HepG2 (cell line): ENCODE measurements around the gene ARID1A. TPM values are rescaled to one million over a fixed set of nuclear protein-coding genes. Genes with fewer than 3 reads are reported as not detected.

ENCODE experiments used
- ATAC-seq: fragments of 200-7000 bp; cut with Tn5 transposase; 3 replicates; pipeline ENCODE4 v1.9.1; 2020; ENCODE audit warnings: mild to moderate bottlenecking, moderate library complexity
- BruUV-seq: library from RNA; stranded (reverse); fragments of 400-500 nt; replicated peaks from 2 replicates; lab custom pipeline; 2021; lab: Mats Ljungman, UMichigan
- CTCF ChIA-PET: fragments of 300-600 bp; formaldehyde crosslinking; extraction: SDS; loops from one replicate; lab custom pipeline; 2021; ENCODE audit warnings: low total read pairs, inconsistent platforms, low intra/inter-chr PET ratio; lab: Yijun Ruan, JAX
- POLR2A ChIA-PET: fragments of 350-600 bp; sonication (Branson Sonifier 250); formaldehyde crosslinking; loops from one replicate; lab custom pipeline; 2020; ENCODE audit warnings: antibody characterized with exemption, inconsistent platforms; lab: Yijun Ruan, JAX
- DNase-seq: peaks from one replicate; pipeline ENCODE4 v3.0.0-alpha.2; 2015; ENCODE audit warnings: low spot score
- FAIRE-seq: peaks from 3 replicates; lab custom pipeline; 2011; peaks lifted over from hg19 to GRCh38; lab: Jason Lieb, UNC
- H2AFZ ChIP-seq: one replicate; pipeline ENCODE4 v1.6.1; 2011; ENCODE audit warnings: low read length, inconsistent platforms
- H3K27ac ChIP-seq: fragments of 300-600 bp; 3 replicates; pipeline ENCODE4 v1.8.0; 2011; ENCODE audit warnings: mixed run types, mild to moderate bottlenecking, mixed read lengths, low read length, inconsistent platforms; ENCODE audit not compliant: insufficient read depth; ENCODE audit errors: extremely low read length
- H3K27me3 ChIP-seq, 2 experiments: fragments of 200-600 bp in 1 of 2; 2 replicates in 1 of 2; 3 replicates in 1 of 2; pipeline versions ENCODE4 v1.6.0 to v1.8.0; 2011; ENCODE audit warnings: low read length in 2 of 2, mild to moderate bottlenecking in 2 of 2, moderate library complexity in 2 of 2, inconsistent platforms in 1 of 2; ENCODE audit not compliant: insufficient read depth in 2 of 2, control insufficient read depth in 1 of 2
- H3K36me3 ChIP-seq, 2 experiments: fragments of 200-600 bp in 1 of 2; replicated peaks in 1 of 2; 2 replicates in 1 of 2; 3 replicates in 1 of 2; pipeline versions ENCODE4 v1.5.1 to v1.8.0; 2011; ENCODE audit warnings: low read length in 2 of 2, inconsistent platforms in 1 of 2; ENCODE audit not compliant: insufficient read depth in 2 of 2, control insufficient read depth in 1 of 2
- H3K4me1 ChIP-seq: 2 replicates; pipeline ENCODE4 v1.5.1; 2012; ENCODE audit warnings: low read length, inconsistent platforms; ENCODE audit not compliant: insufficient read depth
- H3K4me2 ChIP-seq: 2 replicates; pipeline ENCODE4 v1.6.0; 2011; ENCODE audit warnings: low read depth, low read length, inconsistent platforms
- H3K4me3 ChIP-seq, 3 experiments: fragments of 200-600 bp in 1 of 3; sonication (generic), shearing (Covaris generic) in 1 of 3; replicated peaks in 1 of 3; 2 replicates each; pipeline ENCODE4 v1.5.1; 2011 to 2016; ENCODE audit warnings: low read length in 3 of 3, inconsistent platforms in 2 of 3, low read depth in 2 of 3, mild to moderate bottlenecking in 2 of 3, control low read depth in 1 of 3, mixed read lengths in 1 of 3; ENCODE audit not compliant: insufficient read depth in 1 of 3
- H3K79me2 ChIP-seq: one replicate; pipeline ENCODE4 v1.6.1; 2011; ENCODE audit warnings: low read length, inconsistent platforms; ENCODE audit not compliant: insufficient read depth
- H3K9ac ChIP-seq: 2 replicates; pipeline ENCODE4 v1.6.0; 2011; ENCODE audit warnings: mild to moderate bottlenecking, low read depth, low read length, inconsistent platforms; ENCODE audit not compliant: insufficient read depth
- H3K9me3 ChIP-seq: 2 replicates; pipeline ENCODE4 v1.5.1; 2012; ENCODE audit warnings: mild to moderate bottlenecking, low read length
- H4K20me1 ChIP-seq: 2 replicates; pipeline ENCODE4 v1.6.0; 2011; ENCODE audit warnings: inconsistent platforms, mild to moderate bottlenecking, low read length, moderate library complexity; ENCODE audit not compliant: insufficient read depth
- FOXP1 ChIP-seq, 2 experiments: fragments of 450-650 bp in 1 of 2; IDR thresholded peaks; 2 replicates each; pipeline ENCODE4 v1.6.1; 2017 to 2018; ENCODE audit warnings: antibody characterized with exemption in 1 of 2
- HNRNPH1 ChIP-seq: fragments of 200-400 bp; formaldehyde crosslinking; optimal IDR thresholded peaks from 2 replicates; pipeline ENCODE3; 2017; ENCODE audit warnings: mild to moderate bottlenecking, low read depth, low read length
- NPAS2 ChIP-seq: sonication (generic); formaldehyde crosslinking; IDR thresholded peaks from 2 replicates; pipeline ENCODE4 v1.8.0; 2022; ENCODE audit warnings: mild to moderate bottlenecking, missing genetic modification reagents, borderline replicate concordance
- RFXAP ChIP-seq: sonication (generic); formaldehyde crosslinking; IDR thresholded peaks from 2 replicates; pipeline ENCODE4 v1.4.0; 2020; ENCODE audit warnings: missing genetic modification reagents, borderline replicate concordance
- SUZ12 ChIP-seq: fragments of 150-350 bp; IDR thresholded peaks from 2 replicates; pipeline ENCODE4 v1.6.1; 2014; ENCODE audit warnings: low read depth, low read length
- ZNF607 ChIP-seq: sonication (generic); formaldehyde crosslinking; IDR thresholded peaks from 2 replicates; pipeline ENCODE4 v1.5.1; 2020; ENCODE audit warnings: missing genetic modification reagents, mild to moderate bottlenecking, borderline replicate concordance
- WGBS: methylation state at CpG from one replicate; pipeline ENCODE4 v1.1.6; 2017; ENCODE audit warnings: low lambda C conversion rate; 5-methylcytosine and 5-hydroxymethylcytosine counted together
- in situ Hi-C: cut with HindIII; loops from 2 replicates; pipeline ENCODE4 v1.10.0; 2017; ENCODE audit warnings: low pct_unique_long_range_greater_than_20kb; ENCODE audit not compliant: extremely low pct_ligation_motif_present
- intact Hi-C: fragments of 100-400 bp; cut with micrococcal nuclease; formaldehyde crosslinking; loops from one replicate; pipeline ENCODE4 v1.10.0; 2022; ENCODE audit not compliant: unreplicated experiment
- polyA plus RNA-seq, 8 experiments: library from polyadenylated mRNA; depleted of rRNA in 3 of 8; stranded (reverse) in 7 of 8; unstranded in 1 of 8; fragments of >200 nt; fragmentation: Illumina TruSeq in 4 of 8; extraction: Trizol in 4 of 8; gene quantifications; 2 replicates each; pipeline versions ENCODE4 v1.2.1 to v1.2.3, GENCODE V29; 2011 to 2016; ENCODE audit warnings: low read depth in 4 of 8, missing spikeins in 1 of 8, mixed read lengths in 1 of 8; ENCODE audit not compliant: insufficient read depth in 1 of 8
- total RNA-seq, 5 experiments: library from RNA; depleted of rRNA; stranded (reverse); fragments of >200 nt; fragmentation: Illumina TruSeq; extraction: Trizol; gene quantifications; 2 replicates each; pipeline ENCODE4 v1.2.3, GENCODE V29; 2016; ENCODE audit warnings: low read depth in 1 of 5
- TF ChIP-seq, protein P1 (sequence below): sonication (generic); formaldehyde crosslinking; IDR thresholded peaks from 2 replicates; pipeline ENCODE4 v1.9.0; 2021; ENCODE audit warnings: missing genetic modification reagents, borderline replicate concordance

ARID1A gene
- total and polyA plus RNA-seq, 2 of the 13 experiments (the other 11 are each of a cell fraction or from before 2014, with no cell fraction given), result 11.9 to 15.9 TPM

DNA sequence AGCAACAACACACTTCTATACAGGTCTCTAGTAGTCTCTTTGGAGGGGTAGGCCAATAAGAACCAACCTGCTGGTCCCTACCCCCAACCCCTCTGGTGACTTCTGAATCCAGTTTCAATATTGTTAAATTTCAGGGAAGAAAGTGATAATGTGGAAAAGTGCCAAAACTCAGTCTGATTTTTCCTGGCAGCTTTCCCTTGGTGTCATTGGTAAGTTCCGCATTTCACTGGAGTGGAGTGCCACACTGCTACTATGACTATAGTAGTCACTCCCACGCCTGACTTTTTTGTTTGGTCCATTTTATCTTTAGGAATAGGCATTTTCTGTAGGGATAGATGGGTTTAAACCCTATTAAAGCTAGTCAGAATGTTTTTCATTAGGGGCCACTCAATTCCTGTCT, 5.7 kb upstream of the ARID1A start:
- Histone ChIP-seq H3K9ac (no peak overlapping the region), H3K4me1 (peaks cover 47% of the 10 kb centered on the region), H3K79me2 (peaks cover 6% of the 10 kb centered on the region), H3K9me3 (no peaks in the 10 kb centered on the region), H3K36me3 (no peaks in the 10 kb centered on the region), H3K4me2 (no peak overlapping the region), H3K27ac (no peak overlapping the region), H3K27me3 (no peaks in the 10 kb centered on the region), H2AFZ (no peak overlapping the region), H3K4me3 (no peak overlapping the region), H4K20me1 (no peaks in the 10 kb centered on the region)
- no TSS peak for BruUV-seq
- POLR2A ChIA-PET, result interaction anchor here (6.4 kb wide), 1 partner anchor 96 kb away, joined by 127 read pairs; the partner anchor contains the start of gene PIGV
- no peak for FAIRE-seq
- DNase-seq, result no peak
- no peak for ATAC-seq
- intact Hi-C loops, result loop anchor here (5.0 kb wide), 1 partner anchor 88 kb away; no protein-coding TSS in a partner anchor
- CTCF ChIA-PET, result no interaction called here
- 93% methylated on average over 2 of the region's 2 CpGs for WGBS
- in situ Hi-C loops, result loop anchor here (5.0 kb wide), 1 partner anchor 97 kb away; the partner anchor contains the start of gene PIGV
- TF ChIP-seq SUZ12 (no peak), NPAS2 (CRISPR knock-in tag) (no peak), HNRNPH1 (no peak), ZNF607 (CRISPR knock-in tag) (no peak), RFXAP (CRISPR knock-in tag) (no peak), FOXP1 (IDR thresholded peaks at IDR 0.05) (no peak), FOXP1 (CRISPR knock-in tag; IDR thresholded peaks at IDR 0.05) (no peak)
- TF ChIP-seq, protein P1, sequence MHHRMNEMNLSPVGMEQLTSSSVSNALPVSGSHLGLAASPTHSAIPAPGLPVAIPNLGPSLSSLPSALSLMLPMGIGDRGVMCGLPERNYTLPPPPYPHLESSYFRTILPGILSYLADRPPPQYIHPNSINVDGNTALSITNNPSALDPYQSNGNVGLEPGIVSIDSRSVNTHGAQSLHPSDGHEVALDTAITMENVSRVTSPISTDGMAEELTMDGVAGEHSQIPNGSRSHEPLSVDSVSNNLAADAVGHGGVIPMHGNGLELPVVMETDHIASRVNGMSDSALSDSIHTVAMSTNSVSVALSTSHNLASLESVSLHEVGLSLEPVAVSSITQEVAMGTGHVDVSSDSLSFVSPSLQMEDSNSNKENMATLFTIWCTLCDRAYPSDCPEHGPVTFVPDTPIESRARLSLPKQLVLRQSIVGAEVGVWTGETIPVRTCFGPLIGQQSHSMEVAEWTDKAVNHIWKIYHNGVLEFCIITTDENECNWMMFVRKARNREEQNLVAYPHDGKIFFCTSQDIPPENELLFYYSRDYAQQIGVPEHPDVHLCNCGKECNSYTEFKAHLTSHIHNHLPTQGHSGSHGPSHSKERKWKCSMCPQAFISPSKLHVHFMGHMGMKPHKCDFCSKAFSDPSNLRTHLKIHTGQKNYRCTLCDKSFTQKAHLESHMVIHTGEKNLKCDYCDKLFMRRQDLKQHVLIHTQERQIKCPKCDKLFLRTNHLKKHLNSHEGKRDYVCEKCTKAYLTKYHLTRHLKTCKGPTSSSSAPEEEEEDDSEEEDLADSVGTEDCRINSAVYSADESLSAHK (CRISPR knock-in tag), result no peak
